ENCODE data around the gene COL18A1. TPM values are rescaled to one million over a fixed set of nuclear protein-coding genes. Genes with fewer than 3 reads are reported as not detected.

COL18A1 gene
- polyA plus RNA-seq, 1 donor (not counting 4 experiments of a cell fraction or from before 2014, with no cell fraction given) = 13.0 TPM

GRCh38 chr21:45545691-45546531 is 140.9 kb downstream of the COL18A1 start:
- H3K4me2 ChIP-seq (ENCODE audit: control insufficient read depth, extremely low read depth, insufficient read depth, low read depth, low read length) = no peak overlapping the region
- H3K9me3 ChIP-seq (ENCODE audit: control insufficient read depth, low read depth, low read length) = no peaks in the 10 kb centered on the region
- no peak overlapping the region for H3K27ac ChIP-seq (ENCODE audit: control insufficient read depth, insufficient read depth, low read length)
- dilution Hi-C loops (cut with MboI; ENCODE audit: extremely low pct_ligation_motif_present, low sequenced_read_pairs) = no loop called here
- no peaks in the 10 kb centered on the region for H3K9me1 ChIP-seq (ENCODE audit: control insufficient read depth, extremely low read depth, insufficient read depth, low read length)
- peaks cover 2% of the 10 kb centered on the region for H3K27me3 ChIP-seq (ENCODE audit: control insufficient read depth, extremely low read depth, insufficient read depth, low read length)
- H3K4me1 ChIP-seq (ENCODE audit: control insufficient read depth, extremely low read depth, insufficient read depth, low read length) = peaks cover 6% of the 10 kb centered on the region
- H3K79me2 ChIP-seq (ENCODE audit: control insufficient read depth, insufficient read depth, low read length) = no peaks in the 10 kb centered on the region
- no peaks in the 10 kb centered on the region for H4K20me1 ChIP-seq (ENCODE audit: control insufficient read depth, extremely low read depth, insufficient read depth, low read length)
- H3K36me3 ChIP-seq (ENCODE audit: control insufficient read depth in 2 of 2, extremely low read depth in 1 of 2, insufficient read depth in 2 of 2, low read length in 2 of 2) = no peaks in the 10 kb centered on the region
- no peak overlapping the region for H2AFZ ChIP-seq (ENCODE audit: control insufficient read depth, low read length)
- FAIRE-seq (no peak), DNase-seq (ENCODE audit: low read depth, low spot score) (no peak)
- no peak overlapping the region for H3K9ac ChIP-seq (ENCODE audit: control insufficient read depth, extremely low read depth, insufficient read depth, low read length)
- no peak overlapping the region for H3K4me3 ChIP-seq (ENCODE audit: control insufficient read depth in 2 of 3, extremely low read depth in 1 of 3, insufficient read depth in 2 of 3, low read depth in 1 of 3, low read length in 3 of 3)
- TF ChIP-seq EZH2 (IDR thresholded peaks at IDR 0.05; ENCODE audit: low read length) (no peak), CTCF (optimal IDR thresholded peaks at IDR 0.05 in 1 of 3, IDR thresholded peaks at IDR 0.05 in 1 of 3, conservative IDR thresholded peaks at IDR 0.05 in 1 of 3; ENCODE audit: extremely low read depth in 1 of 3, insufficient read depth in 2 of 3, low read length in 3 of 3) (no peak)

- H3K36me3 ChIP-seq (ENCODE audit: control insufficient read depth in 2 of 2, extremely low read depth in 1 of 2, insufficient read depth in 2 of 2, low read length in 2 of 2) = no peaks in the 10 kb centered on the region
- no peak overlapping the region for H2AFZ ChIP-seq (ENCODE audit: control insufficient read depth, low read length)
- H3K4me2 ChIP-seq (ENCODE audit: control insufficient read depth, extremely low read depth, insufficient read depth, low read depth, low read length) = no peak overlapping the region
- H3K27ac ChIP-seq (ENCODE audit: control insufficient read depth, insufficient read depth, low read length) = no peak overlapping the region
- TF ChIP-seq CTCF (optimal IDR thresholded peaks at IDR 0.05 in 1 of 3, IDR thresholded peaks at IDR 0.05 in 1 of 3, conservative IDR thresholded peaks at IDR 0.05 in 1 of 3; ENCODE audit: extremely low read depth in 1 of 3, insufficient read depth in 2 of 3, low read length in 3 of 3) (no peak), EZH2 (IDR thresholded peaks at IDR 0.05; ENCODE audit: low read length) (no peak)
- H3K9me1 ChIP-seq (ENCODE audit: control insufficient read depth, extremely low read depth, insufficient read depth, low read length) = no peaks in the 10 kb centered on the region
- dilution Hi-C loops (cut with MboI; ENCODE audit: extremely low pct_ligation_motif_present, low sequenced_read_pairs) = no loop called here
- no peaks in the 10 kb centered on the region for H3K79me2 ChIP-seq (ENCODE audit: control insufficient read depth, insufficient read depth, low read length)
- H4K20me1 ChIP-seq (ENCODE audit: control insufficient read depth, extremely low read depth, insufficient read depth, low read length) = no peaks in the 10 kb centered on the region
- FAIRE-seq (no peak), DNase-seq (ENCODE audit: low read depth, low spot score) (no peak)
- no peak overlapping the region for H3K4me3 ChIP-seq (ENCODE audit: control insufficient read depth in 2 of 3, extremely low read depth in 1 of 3, insufficient read depth in 2 of 3, low read depth in 1 of 3, low read length in 3 of 3)
- H3K27me3 ChIP-seq (ENCODE audit: control insufficient read depth, extremely low read depth, insufficient read depth, low read length) = peaks cover 2% of the 10 kb centered on the region
- no peaks in the 10 kb centered on the region for H3K9me3 ChIP-seq (ENCODE audit: control insufficient read depth, low read depth, low read length)
- H3K4me1 ChIP-seq (ENCODE audit: control insufficient read depth, extremely low read depth, insufficient read depth, low read length) = no peaks in the 10 kb centered on the region
- no peak overlapping the region for H3K9ac ChIP-seq (ENCODE audit: control insufficient read depth, extremely low read depth, insufficient read depth, low read length)
Measured at GRCh38 chr21:45546636-45547544, 141.9 kb downstream of the COL18A1 start.

All from keratinocyte (primary cell).